Stomach (tissue), 9 donors: ENCODE data around the gene UPK3A. TPM values are rescaled to one million over a fixed set of nuclear protein-coding genes. Genes with fewer than 3 reads are reported as not detected.

Source experiments
- DNase-seq, 2 donors: peaks; one replicate each; pipeline versions ENCODE4 v3.0.0 to v3.0.0-alpha.2; 2013 to 2019
- H3K27ac ChIP-seq, 5 donors: fragments of 200-600 bp in 4 of 5; sonication (generic) in 4 of 5; one replicate each; pipeline ENCODE4 v1.5.1; 2013 to 2019; ENCODE audit warnings: mild to moderate bottlenecking in 1 of 5, moderate library complexity in 1 of 5
- H3K27me3 ChIP-seq, 3 donors: fragments of 200-600 bp; sonication (generic); one replicate each; pipeline ENCODE4 v1.5.1; 2017 to 2019; ENCODE audit warnings: mixed run types in 1 of 3
- H3K36me3 ChIP-seq, 4 donors: fragments of 200-600 bp; sonication (generic); 1 replicate in 3 of 4; 2 replicates in 1 of 4; pipeline ENCODE4 v1.5.1; 2016 to 2019
- H3K4me1 ChIP-seq, 4 donors: fragments of 200-600 bp; sonication (generic); one replicate each; pipeline ENCODE4 v1.5.1; 2016 to 2019
- H3K4me3 ChIP-seq, 4 donors: fragments of 200-600 bp; sonication (generic) in 3 of 4; one replicate each; pipeline ENCODE4 v1.5.1; 2016 to 2019; ENCODE audit warnings: mild to moderate bottlenecking in 1 of 4
- H3K9me3 ChIP-seq, 4 donors: fragments of 200-600 bp; sonication (generic); one replicate each; pipeline ENCODE4 v1.5.1; 2016 to 2019
- EP300 ChIP-seq: sonication (generic); formaldehyde crosslinking; IDR thresholded peaks from one replicate; pipeline ENCODE4 v1.6.1; 2017; ENCODE audit warnings: antibody characterized with exemption
- POLR2A ChIP-seq, 4 donors: fragments of 450-650 bp; IDR thresholded peaks; one replicate each; pipeline ENCODE4 v1.6.1; 2016; ENCODE audit warnings: antibody characterized with exemption in 4 of 4, control low read depth in 2 of 4, mild to moderate bottlenecking in 1 of 4, moderate library complexity in 1 of 4
- POLR2AphosphoS5 ChIP-seq, 3 donors: sonication (generic); formaldehyde crosslinking; IDR thresholded peaks; one replicate each; pipeline ENCODE4 v1.6.1; 2016; ENCODE audit warnings: antibody characterized with exemption in 3 of 3
- WGBS, 5 donors: extraction: QIAGEN DNeasy Blood & Tissue Kit in 3 of 5; methylation state at CpG; one replicate each; pipeline versions ENCODE4 v1.1.5 to v1.1.7; 2013 to 2018; 5-methylcytosine and 5-hydroxymethylcytosine counted together
- intact Hi-C: fragments of 100-400 bp; cut with DNase I; formaldehyde crosslinking; loops from one replicate; pipeline ENCODE4 v1.15.1; 2023; ENCODE audit warnings: low total_unique reads
- polyA plus RNA-seq, 3 donors: library from polyadenylated mRNA; stranded (reverse); fragments of 200-250 nt; gene quantifications; one replicate each; pipeline ENCODE4 v1.2.3, GENCODE V29; 2013
- total RNA-seq, 5 donors: library from RNA; depleted of rRNA; stranded (reverse); fragments of >200 nt; gene quantifications; one replicate each; pipeline versions ENCODE4 v1.1.0 to v1.2.3, GENCODE V29; 2014 to 2016
- TF ChIP-seq, protein P1 (sequence below), 7 experiments: fragments of 450-650 bp in 4 of 7; fragments of 200-600 bp in 3 of 7; sonication (generic) in 3 of 7; IDR thresholded peaks; one replicate each; pipeline ENCODE4 v1.5.1; 2016 to 2019; ENCODE audit warnings: antibody characterized with exemption in 7 of 7, control low read depth in 2 of 7, mild to moderate bottlenecking in 1 of 7
- donor health status: healthy with polysubstance abuse.
- donor health status: Bipolar disorder and iron deficiency.
- donor health status: healthy.

The UPK3A gene
- total and polyA plus RNA-seq, 8 donors = 0.10 to 1.3 (median 0.76) TPM; not detected in 5

- intact Hi-C loops = no loop called here
- Histone ChIP-seq H3K4me3 (peak overlapping the region; percentile 32 to 41 (median 34)), H3K9me3 (no peaks in the 10 kb centered on the region), H3K27ac (peak overlapping the region in 1 of 5 donors; percentile 58), H3K36me3 (no peaks in the 10 kb centered on the region), H3K27me3 (peaks cover 0 to 26% (median 8%) of the 10 kb centered on the region in 3 donors), H3K4me1 (peaks cover 8 to 25% (median 20%) of the 10 kb centered on the region in 4 donors)
- 55 to 66% (median 61%) methylated on average over 16 of the region's 16 CpGs for WGBS, 5 donors
- TF ChIP-seq EP300 = no peak
- TF ChIP-seq, protein P1, sequence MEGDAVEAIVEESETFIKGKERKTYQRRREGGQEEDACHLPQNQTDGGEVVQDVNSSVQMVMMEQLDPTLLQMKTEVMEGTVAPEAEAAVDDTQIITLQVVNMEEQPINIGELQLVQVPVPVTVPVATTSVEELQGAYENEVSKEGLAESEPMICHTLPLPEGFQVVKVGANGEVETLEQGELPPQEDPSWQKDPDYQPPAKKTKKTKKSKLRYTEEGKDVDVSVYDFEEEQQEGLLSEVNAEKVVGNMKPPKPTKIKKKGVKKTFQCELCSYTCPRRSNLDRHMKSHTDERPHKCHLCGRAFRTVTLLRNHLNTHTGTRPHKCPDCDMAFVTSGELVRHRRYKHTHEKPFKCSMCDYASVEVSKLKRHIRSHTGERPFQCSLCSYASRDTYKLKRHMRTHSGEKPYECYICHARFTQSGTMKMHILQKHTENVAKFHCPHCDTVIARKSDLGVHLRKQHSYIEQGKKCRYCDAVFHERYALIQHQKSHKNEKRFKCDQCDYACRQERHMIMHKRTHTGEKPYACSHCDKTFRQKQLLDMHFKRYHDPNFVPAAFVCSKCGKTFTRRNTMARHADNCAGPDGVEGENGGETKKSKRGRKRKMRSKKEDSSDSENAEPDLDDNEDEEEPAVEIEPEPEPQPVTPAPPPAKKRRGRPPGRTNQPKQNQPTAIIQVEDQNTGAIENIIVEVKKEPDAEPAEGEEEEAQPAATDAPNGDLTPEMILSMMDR (IDR thresholded peaks at IDR 0.05) = no peak
- TF ChIP-seq POLR2AphosphoS5 (IDR thresholded peaks at IDR 0.05) = no peak
- TF ChIP-seq POLR2A (IDR thresholded peaks at IDR 0.05) = no peak
- DNase-seq = peak in 1 of 2 donors; percentile 57
These were observed 712 bp downstream of the UPK3A start for GRCh38 chr22:45285263-45286058.

DNA sequence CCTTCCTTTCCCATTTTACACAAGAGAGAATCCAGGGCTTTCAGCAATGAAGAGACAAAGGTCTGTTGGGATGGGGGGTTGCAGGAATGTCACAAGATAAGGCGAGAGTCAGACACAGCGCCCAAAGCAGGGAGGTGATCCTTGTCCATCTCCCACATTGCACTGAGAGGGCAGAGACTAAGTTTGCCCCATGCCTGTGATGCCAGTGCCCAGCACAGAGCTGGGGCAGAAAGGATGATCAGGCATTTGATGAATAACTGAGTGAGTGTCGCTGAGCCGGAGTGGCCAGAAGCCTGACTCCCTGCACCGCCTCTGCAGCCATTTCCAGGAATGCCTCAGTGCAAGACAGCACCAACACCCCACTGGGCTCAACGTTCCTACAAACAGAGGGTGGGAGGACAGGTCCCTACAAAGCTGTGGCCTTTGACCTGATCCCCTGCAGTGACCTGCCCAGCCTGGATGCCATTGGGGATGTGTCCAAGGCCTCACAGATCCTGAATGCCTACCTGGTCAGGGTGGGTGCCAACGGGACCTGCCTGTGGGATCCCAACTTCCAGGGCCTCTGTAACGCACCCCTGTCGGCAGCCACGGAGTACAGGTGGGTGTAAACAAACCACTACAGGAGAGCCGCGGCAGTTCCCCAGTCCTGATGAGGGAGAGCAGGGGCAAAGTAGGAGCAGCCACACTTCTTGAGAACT lies 2.3 kb downstream of the UPK3A start:
- 69 to 84% (median 73%) methylated on average over 9 to 12 of the region's 12 CpGs for WGBS, 5 donors
- TF ChIP-seq POLR2AphosphoS5 (IDR thresholded peaks at IDR 0.05) (no peak), POLR2A (IDR thresholded peaks at IDR 0.05) (no peak), EP300 (no peak)
- TF ChIP-seq, protein P1 (IDR thresholded peaks at IDR 0.05) = no peak
- Histone ChIP-seq H3K27ac (no peak overlapping the region), H3K27me3 (peaks cover 0 to 28% (median 8%) of the 10 kb centered on the region in 3 donors), H3K9me3 (no peaks in the 10 kb centered on the region), H3K4me1 (peaks cover 8 to 31% (median 22%) of the 10 kb centered on the region in 4 donors), H3K36me3 (no peaks in the 10 kb centered on the region), H3K4me3 (no peak overlapping the region)
- intact Hi-C loops = no loop called here
- no peak for DNase-seq

- intact Hi-C loops = no loop called here
- no peaks in the 10 kb centered on the region for H3K9me3 ChIP-seq
- H3K36me3 ChIP-seq = no peaks in the 10 kb centered on the region
- no peak overlapping the region for H3K4me3 ChIP-seq
- peaks cover 0 to 15% (median 0%) of the 10 kb centered on the region in 3 donors for H3K27me3 ChIP-seq
- DNase-seq = peak; percentile 38 to 54
- WGBS, 5 donors = 30 to 58% (median 40%) methylated on average over 17 to 18 of the region's 18 CpGs
- peaks cover 0 to 9% (median 5%) of the 10 kb centered on the region in 4 donors for H3K4me1 ChIP-seq
- TF ChIP-seq POLR2AphosphoS5 (IDR thresholded peaks at IDR 0.05) = no peak
- TF ChIP-seq EP300 = no peak
- TF ChIP-seq, protein P1 (IDR thresholded peaks at IDR 0.05) = no peak
- TF ChIP-seq POLR2A (IDR thresholded peaks at IDR 0.05) = no peak
- H3K27ac ChIP-seq = no peak overlapping the region
These were observed 5.7 kb downstream of the UPK3A start for GRCh38 chr22:45290410-45290936.
